ENCODE data around the gene RIMS4.

The RIMS4 gene

GRCh38 chr20:44709380-44709779 is 101.0 kb downstream of the RIMS4 start:
- Mint-ChIP-seq H3K27ac (no peak overlapping the region), H3K27me3 (no peaks in the 10 kb centered on the region), H3K9me3 (no peaks in the 10 kb centered on the region), H3K4me1 (ENCODE audit: low read depth) (no peaks in the 10 kb centered on the region), H3K36me3 (ENCODE audit: low read depth) (no peaks in the 10 kb centered on the region), H3K4me3 (no peak overlapping the region)
- no peak for DNase-seq

- H3K27ac Mint-ChIP-seq, result no peak overlapping the region
- no peaks in the 10 kb centered on the region for H3K4me1 Mint-ChIP-seq (ENCODE audit: low read depth)
- no peak for DNase-seq
- H3K36me3 Mint-ChIP-seq (ENCODE audit: low read depth), result no peaks in the 10 kb centered on the region
- H3K9me3 Mint-ChIP-seq, result no peaks in the 10 kb centered on the region
- H3K4me3 Mint-ChIP-seq, result no peak overlapping the region
- no peaks in the 10 kb centered on the region for H3K27me3 Mint-ChIP-seq
These were observed 103.2 kb downstream of the RIMS4 start for GRCh38 chr20:44707018-44707579.

GRCh38 chr20:44706301-44707017 is 103.9 kb downstream of the RIMS4 start:
- H3K4me3 Mint-ChIP-seq, result no peak overlapping the region
- H3K27me3 Mint-ChIP-seq, result no peaks in the 10 kb centered on the region
- no peak overlapping the region for H3K27ac Mint-ChIP-seq
- H3K36me3 Mint-ChIP-seq (ENCODE audit: low read depth), result no peaks in the 10 kb centered on the region
- H3K9me3 Mint-ChIP-seq, result no peaks in the 10 kb centered on the region
- DNase-seq, result no peak
- H3K4me1 Mint-ChIP-seq (ENCODE audit: low read depth), result no peaks in the 10 kb centered on the region

GRCh38 chr20:44705364-44706094 is 104.8 kb downstream of the RIMS4 start:
- Mint-ChIP-seq H3K4me3 (no peak overlapping the region), H3K27ac (no peak overlapping the region), H3K9me3 (no peaks in the 10 kb centered on the region), H3K27me3 (no peaks in the 10 kb centered on the region), H3K36me3 (ENCODE audit: low read depth) (no peaks in the 10 kb centered on the region), H3K4me1 (ENCODE audit: low read depth) (no peaks in the 10 kb centered on the region)
- no peak for DNase-seq

GRCh38 chr20:44704551-44704971 is 105.8 kb downstream of the RIMS4 start:
- no peak for DNase-seq
- no peaks in the 10 kb centered on the region for H3K27me3 Mint-ChIP-seq
- H3K4me1 Mint-ChIP-seq (ENCODE audit: low read depth), result no peaks in the 10 kb centered on the region
- no peaks in the 10 kb centered on the region for H3K36me3 Mint-ChIP-seq (ENCODE audit: low read depth)
- H3K4me3 Mint-ChIP-seq, result no peak overlapping the region
- H3K27ac Mint-ChIP-seq, result no peak overlapping the region
- no peaks in the 10 kb centered on the region for H3K9me3 Mint-ChIP-seq

- H3K36me3 Mint-ChIP-seq (ENCODE audit: low read depth), result no peaks in the 10 kb centered on the region
- H3K4me3 Mint-ChIP-seq, result no peak overlapping the region
- no peaks in the 10 kb centered on the region for H3K9me3 Mint-ChIP-seq
- H3K4me1 Mint-ChIP-seq (ENCODE audit: low read depth), result no peaks in the 10 kb centered on the region
- DNase-seq, result no peak
- H3K27me3 Mint-ChIP-seq, result no peaks in the 10 kb centered on the region
- H3K27ac Mint-ChIP-seq, result no peak overlapping the region
These were observed 106.3 kb downstream of the RIMS4 start for GRCh38 chr20:44703956-44704488.

GRCh38 chr20:44703183-44703925 is 107.0 kb downstream of the RIMS4 start:
- Mint-ChIP-seq H3K9me3 (no peaks in the 10 kb centered on the region), H3K4me3 (no peak overlapping the region), H3K27me3 (no peaks in the 10 kb centered on the region), H3K36me3 (ENCODE audit: low read depth) (no peaks in the 10 kb centered on the region), H3K27ac (no peak overlapping the region), H3K4me1 (ENCODE audit: low read depth) (no peaks in the 10 kb centered on the region)
- no peak for DNase-seq

GRCh38 chr20:44702776-44703175 is 107.6 kb downstream of the RIMS4 start:
- H3K36me3 Mint-ChIP-seq (ENCODE audit: low read depth), result no peaks in the 10 kb centered on the region
- no peaks in the 10 kb centered on the region for H3K9me3 Mint-ChIP-seq
- no peaks in the 10 kb centered on the region for H3K4me1 Mint-ChIP-seq (ENCODE audit: low read depth)
- no peak overlapping the region for H3K4me3 Mint-ChIP-seq
- no peak for DNase-seq
- H3K27ac Mint-ChIP-seq, result no peak overlapping the region
- H3K27me3 Mint-ChIP-seq, result no peaks in the 10 kb centered on the region

GRCh38 chr20:44701858-44702256 is 108.5 kb downstream of the RIMS4 start:
- no peak for DNase-seq
- Mint-ChIP-seq H3K9me3 (no peaks in the 10 kb centered on the region), H3K27ac (no peak overlapping the region), H3K36me3 (ENCODE audit: low read depth) (no peaks in the 10 kb centered on the region), H3K27me3 (no peaks in the 10 kb centered on the region), H3K4me1 (ENCODE audit: low read depth) (no peaks in the 10 kb centered on the region), H3K4me3 (no peak overlapping the region)
